Suprapubic skin (tissue), 4 donors: Measurements from ENCODE around the gene CAMK2D. TPM values are rescaled to one million over a fixed set of nuclear protein-coding genes. Genes with fewer than 3 reads are reported as not detected.

ENCODE experiments used
- DNase-seq, 2 donors: peaks; one replicate each; pipeline ENCODE4 v3.0.0-alpha.2; 2019; ENCODE audit warnings: low spot score in 2 of 2
- H3K27ac ChIP-seq: fragments of 200-600 bp; sonication (generic); one replicate; pipeline ENCODE4 v1.5.1; 2019
- H3K27me3 ChIP-seq: fragments of 200-600 bp; sonication (generic); one replicate; pipeline ENCODE4 v1.5.1; 2019
- H3K36me3 ChIP-seq: fragments of 200-600 bp; sonication (generic); one replicate; pipeline ENCODE4 v1.5.1; 2019
- H3K4me1 ChIP-seq: fragments of 200-600 bp; sonication (generic); one replicate; pipeline ENCODE4 v1.5.1; 2019
- H3K4me3 ChIP-seq: fragments of 200-600 bp; sonication (generic); one replicate; pipeline ENCODE4 v1.5.1; 2019; ENCODE audit warnings: mild to moderate bottlenecking
- H3K9me3 ChIP-seq: fragments of 200-600 bp; sonication (generic); one replicate; pipeline ENCODE4 v1.5.1; 2019
- EP300 ChIP-seq: sonication (generic); formaldehyde crosslinking; IDR thresholded peaks from one replicate; pipeline ENCODE4 v1.6.1; 2017; ENCODE audit warnings: antibody characterized with exemption
- POLR2A ChIP-seq, 2 donors: fragments of 450-650 bp; IDR thresholded peaks; one replicate each; pipeline ENCODE4 v1.6.1; 2017; ENCODE audit warnings: antibody characterized with exemption in 2 of 2, mild to moderate bottlenecking in 2 of 2, moderate library complexity in 2 of 2
- POLR2AphosphoS5 ChIP-seq, 3 donors: sonication (generic); formaldehyde crosslinking; IDR thresholded peaks; one replicate each; pipeline ENCODE4 v1.6.1; 2017; ENCODE audit warnings: antibody characterized with exemption in 3 of 3
- WGBS: methylation state at CpG from one replicate; pipeline ENCODE4 v1.1.5; 2018; 5-methylcytosine and 5-hydroxymethylcytosine counted together
- total RNA-seq, 4 donors: library from RNA; depleted of rRNA; stranded (reverse); fragments of >200 nt; gene quantifications; one replicate each; pipeline ENCODE4 v1.1.0, GENCODE V29; 2016
- TF ChIP-seq, protein P1 (sequence below), 2 donors: fragments of 200-600 bp in 1 of 2; fragments of 450-650 bp in 1 of 2; sonication (generic) in 1 of 2; IDR thresholded peaks; one replicate each; pipeline ENCODE4 v1.5.1; 2016 to 2019; ENCODE audit warnings: antibody characterized with exemption in 2 of 2, mild to moderate bottlenecking in 1 of 2, moderate library complexity in 1 of 2

CAMK2D gene
- total RNA-seq, 4 donors from 2014 or later: 21.5 to 38.2 (median 30.5) TPM

DNA sequence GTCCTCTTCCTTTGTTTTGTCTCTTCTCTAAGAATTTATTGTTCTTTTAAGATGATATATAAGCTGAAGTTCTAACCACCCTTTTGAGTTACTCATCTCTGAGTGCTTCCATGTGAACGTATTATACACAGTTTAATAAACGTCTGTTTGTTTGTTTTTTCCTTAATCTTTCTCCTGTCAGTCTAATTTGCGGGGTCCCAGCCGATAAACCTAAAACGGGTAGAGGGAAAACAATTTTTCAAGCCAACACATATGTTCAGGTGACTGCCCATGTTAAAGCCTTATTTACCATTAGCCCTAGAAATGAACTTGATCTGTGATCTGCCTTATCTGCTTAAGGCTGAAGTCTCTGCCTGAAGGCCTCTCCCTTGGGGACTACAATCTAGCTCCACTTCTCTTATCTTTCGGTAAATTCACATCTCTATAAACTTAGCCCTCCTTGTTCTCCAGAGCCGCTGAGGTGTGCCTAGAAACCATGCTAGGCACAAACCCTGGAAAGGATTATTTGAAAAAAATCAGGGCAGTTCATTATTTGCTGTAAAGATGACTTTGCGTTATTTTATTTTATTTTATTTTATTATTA is 158.8 kb downstream of the CAMK2D start:
- Histone ChIP-seq H3K4me3 (no peak overlapping the region), H3K27me3 (no peaks in the 10 kb centered on the region), H3K27ac (no peak overlapping the region), H3K36me3 (no peaks in the 10 kb centered on the region), H3K4me1 (no peaks in the 10 kb centered on the region), H3K9me3 (no peaks in the 10 kb centered on the region)
- no peak for TF ChIP-seq POLR2AphosphoS5 (IDR thresholded peaks at IDR 0.05)
- no peak for TF ChIP-seq POLR2A (IDR thresholded peaks at IDR 0.05)
- 78% methylated on average over 8 of the region's 8 CpGs for WGBS
- no peak for DNase-seq

DNA sequence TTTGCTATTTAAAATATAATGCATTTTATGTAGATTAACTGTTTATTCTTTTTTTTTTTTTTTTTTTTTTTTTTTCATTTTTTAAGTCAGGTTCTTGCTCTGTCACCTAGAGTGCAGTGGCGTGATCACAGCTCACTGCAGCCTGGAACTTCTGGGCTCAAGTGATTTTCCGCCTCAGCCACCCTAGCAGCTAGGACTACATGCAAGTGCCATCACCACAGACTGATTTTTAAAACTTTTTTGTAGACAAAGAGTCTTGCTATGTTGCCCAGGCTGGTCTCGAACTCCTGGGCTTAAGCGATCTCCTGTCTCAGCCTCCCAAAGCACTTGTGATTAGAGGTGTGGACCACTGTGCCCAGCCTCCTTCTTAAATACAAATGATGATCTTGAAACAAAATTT is 159.9 kb downstream of the CAMK2D start:
- 98% methylated on average over 4 of the region's 4 CpGs for WGBS
- H3K4me1 ChIP-seq: no peaks in the 10 kb centered on the region
- no peak overlapping the region for H3K4me3 ChIP-seq

DNA sequence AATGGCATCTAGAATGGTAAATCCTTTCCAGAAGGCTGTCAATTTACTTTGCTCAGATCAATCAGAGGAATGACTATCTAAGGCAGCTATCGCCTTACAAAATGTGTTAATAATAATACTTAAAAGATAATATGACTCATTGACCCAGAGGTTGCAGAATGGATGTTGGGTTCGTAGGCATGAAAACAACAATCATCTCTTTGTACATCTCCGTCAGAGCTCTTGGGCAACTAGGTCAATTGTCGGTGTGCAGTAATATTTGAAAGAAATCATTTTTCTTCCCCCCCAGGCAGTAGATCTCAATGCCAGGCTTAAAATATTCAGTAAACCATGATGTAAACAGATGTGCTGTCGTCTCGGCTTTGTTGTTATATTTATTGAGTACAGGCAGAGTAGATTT is 165.1 kb downstream of the CAMK2D start:
- Histone ChIP-seq H3K36me3 (no peaks in the 10 kb centered on the region), H3K4me3 (no peak overlapping the region), H3K9me3 (no peaks in the 10 kb centered on the region), H3K27ac (no peak overlapping the region), H3K27me3 (no peaks in the 10 kb centered on the region), H3K4me1 (no peaks in the 10 kb centered on the region)
- no peak for DNase-seq
- TF ChIP-seq POLR2AphosphoS5 (IDR thresholded peaks at IDR 0.05) (no peak), EP300 (no peak), POLR2A (IDR thresholded peaks at IDR 0.05) (no peak)
- TF ChIP-seq, protein P1, sequence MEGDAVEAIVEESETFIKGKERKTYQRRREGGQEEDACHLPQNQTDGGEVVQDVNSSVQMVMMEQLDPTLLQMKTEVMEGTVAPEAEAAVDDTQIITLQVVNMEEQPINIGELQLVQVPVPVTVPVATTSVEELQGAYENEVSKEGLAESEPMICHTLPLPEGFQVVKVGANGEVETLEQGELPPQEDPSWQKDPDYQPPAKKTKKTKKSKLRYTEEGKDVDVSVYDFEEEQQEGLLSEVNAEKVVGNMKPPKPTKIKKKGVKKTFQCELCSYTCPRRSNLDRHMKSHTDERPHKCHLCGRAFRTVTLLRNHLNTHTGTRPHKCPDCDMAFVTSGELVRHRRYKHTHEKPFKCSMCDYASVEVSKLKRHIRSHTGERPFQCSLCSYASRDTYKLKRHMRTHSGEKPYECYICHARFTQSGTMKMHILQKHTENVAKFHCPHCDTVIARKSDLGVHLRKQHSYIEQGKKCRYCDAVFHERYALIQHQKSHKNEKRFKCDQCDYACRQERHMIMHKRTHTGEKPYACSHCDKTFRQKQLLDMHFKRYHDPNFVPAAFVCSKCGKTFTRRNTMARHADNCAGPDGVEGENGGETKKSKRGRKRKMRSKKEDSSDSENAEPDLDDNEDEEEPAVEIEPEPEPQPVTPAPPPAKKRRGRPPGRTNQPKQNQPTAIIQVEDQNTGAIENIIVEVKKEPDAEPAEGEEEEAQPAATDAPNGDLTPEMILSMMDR (IDR thresholded peaks at IDR 0.05): no peak
- 78% methylated on average over 6 of the region's 6 CpGs for WGBS

More for the DNA sequence above, 159.9 kb downstream of the CAMK2D start:
- no peak for TF ChIP-seq POLR2A (IDR thresholded peaks at IDR 0.05)
- TF ChIP-seq, protein P1 (IDR thresholded peaks at IDR 0.05): no peak
- TF ChIP-seq POLR2AphosphoS5 (IDR thresholded peaks at IDR 0.05): no peak
- TF ChIP-seq EP300: no peak
- Histone ChIP-seq H3K27ac (no peak overlapping the region), H3K36me3 (no peaks in the 10 kb centered on the region), H3K27me3 (no peaks in the 10 kb centered on the region), H3K9me3 (no peaks in the 10 kb centered on the region)
- DNase-seq: no peak

DNA sequence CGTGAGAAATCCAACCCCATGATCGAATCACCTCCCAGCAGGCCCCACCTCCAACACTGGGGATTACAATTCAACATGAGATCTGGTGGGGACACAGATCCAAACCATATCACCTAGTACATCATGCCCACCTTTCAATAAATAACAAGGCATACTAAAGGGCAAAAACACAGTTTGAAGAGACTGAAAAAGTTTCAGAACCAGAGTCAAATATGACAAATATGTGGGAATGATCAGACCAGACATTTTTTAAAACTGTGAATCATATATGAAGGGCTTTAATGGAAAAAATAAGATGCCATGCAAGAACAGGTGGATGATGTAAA is 167.3 kb downstream of the CAMK2D start:
- H3K4me3 ChIP-seq: no peak overlapping the region
- no peak for DNase-seq
- no peaks in the 10 kb centered on the region for H3K4me1 ChIP-seq
- 88% methylated on average over 2 of the region's 2 CpGs for WGBS
- H3K27ac ChIP-seq: no peak overlapping the region
- no peaks in the 10 kb centered on the region for H3K9me3 ChIP-seq
- no peaks in the 10 kb centered on the region for H3K36me3 ChIP-seq
- H3K27me3 ChIP-seq: no peaks in the 10 kb centered on the region
- TF ChIP-seq POLR2A (IDR thresholded peaks at IDR 0.05) (no peak), EP300 (no peak), POLR2AphosphoS5 (IDR thresholded peaks at IDR 0.05) (no peak)
- TF ChIP-seq, protein P1 (IDR thresholded peaks at IDR 0.05): no peak

DNA sequence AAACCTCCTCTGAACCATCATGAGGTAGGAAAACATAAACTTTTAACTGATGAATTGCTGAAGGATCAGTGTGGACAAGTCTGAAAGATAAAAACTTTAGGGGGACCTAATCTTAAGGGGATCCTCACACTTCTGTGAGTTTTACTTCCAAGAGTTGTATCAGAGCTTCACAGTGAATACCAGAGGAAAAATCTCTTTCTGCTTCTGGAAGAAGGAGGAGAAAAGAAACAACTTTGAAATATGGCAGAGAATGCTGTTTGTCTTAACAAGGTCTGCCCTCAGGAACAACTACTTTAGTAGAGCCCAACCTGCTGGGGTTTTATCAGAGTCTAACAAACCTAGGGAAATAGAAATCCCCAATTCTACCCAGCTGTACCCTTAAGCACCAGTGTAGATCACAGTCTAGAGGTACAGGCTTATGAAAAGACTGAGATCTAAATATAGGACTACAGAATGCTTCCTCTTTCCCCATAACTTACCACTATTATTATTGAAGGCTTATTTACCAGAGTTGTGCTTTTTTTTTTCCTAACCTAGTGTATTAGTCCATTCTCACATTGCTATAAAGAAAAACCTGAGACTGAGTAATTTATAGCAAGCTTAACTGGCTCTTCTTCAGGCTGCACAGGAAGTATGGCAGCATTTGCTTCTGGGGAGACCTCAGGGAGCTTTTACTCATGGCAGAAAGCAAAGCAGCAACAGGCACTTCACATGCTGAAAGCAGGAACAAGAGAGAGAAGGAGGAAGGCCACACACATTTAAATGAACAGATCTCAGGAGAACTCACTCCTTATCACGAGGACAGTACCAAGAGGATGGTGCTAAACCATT is 167.9 kb downstream of the CAMK2D start:
- Histone ChIP-seq H3K9me3 (no peaks in the 10 kb centered on the region), H3K36me3 (no peaks in the 10 kb centered on the region), H3K4me1 (no peaks in the 10 kb centered on the region), H3K27me3 (no peaks in the 10 kb centered on the region), H3K27ac (no peak overlapping the region), H3K4me3 (no peak overlapping the region)
- WGBS: 87% methylated on average over 1 of the region's 1 CpG
- no peak for TF ChIP-seq POLR2AphosphoS5 (IDR thresholded peaks at IDR 0.05)
- TF ChIP-seq, protein P1 (IDR thresholded peaks at IDR 0.05): no peak
- TF ChIP-seq POLR2A (IDR thresholded peaks at IDR 0.05): no peak
- no peak for TF ChIP-seq EP300
- DNase-seq: no peak
